Pulmonary artery endothelial cell (primary cell): ENCODE results near the gene CCNI. TPM values are rescaled to one million over a fixed set of nuclear protein-coding genes. Genes with fewer than 3 reads are reported as not detected.
"Not testable (repeated sequence)": the region's sequence is repeated elsewhere in the genome, so short reads cannot be mapped to it uniquely, and the experiment has no call there.

Source experiments
- DNase-seq: peaks from one replicate; pipeline ENCODE4 v3.0.0-alpha.2; 2011; ENCODE audit warnings: low read depth, low spot score
- total RNA-seq: library from RNA; depleted of rRNA; stranded (reverse); fragments of >200 nt; gene quantifications from 2 replicates; pipeline ENCODE4 v1.2.3, GENCODE V29; 2014

The CCNI gene
- total RNA-seq, 1 donor from 2014 or later: 108 TPM

GRCh38 chr4:77040854-77041725, 34.7 kb downstream of the CCNI start:
- no peak for DNase-seq

- no peak for DNase-seq
Observed at GRCh38 chr4:77040270-77040669, 35.5 kb downstream of the CCNI start.

DNA sequence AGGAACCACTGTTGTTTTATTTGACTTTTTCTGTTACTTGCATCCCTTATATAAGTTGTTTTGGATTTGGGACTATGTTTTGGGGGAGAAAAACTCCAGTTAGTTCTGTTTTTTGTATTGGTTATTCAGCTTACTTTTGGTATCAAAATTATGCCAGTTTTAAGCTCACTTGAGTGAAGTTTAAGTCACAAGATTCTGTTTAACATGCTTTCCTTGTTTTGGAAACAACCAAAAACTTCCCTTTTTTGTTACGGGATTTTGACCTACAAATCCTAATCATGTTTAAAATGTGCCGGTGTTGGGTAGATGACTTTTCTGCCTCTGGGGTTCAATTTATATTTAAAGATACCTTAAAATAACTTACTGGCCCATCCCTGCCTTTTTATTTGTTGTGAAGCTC, 36.0 kb downstream of the CCNI start:
- no peak for DNase-seq

- no peak for DNase-seq
Observed at GRCh38 chr4:77037736-77038135, 38.1 kb downstream of the CCNI start.

DNA sequence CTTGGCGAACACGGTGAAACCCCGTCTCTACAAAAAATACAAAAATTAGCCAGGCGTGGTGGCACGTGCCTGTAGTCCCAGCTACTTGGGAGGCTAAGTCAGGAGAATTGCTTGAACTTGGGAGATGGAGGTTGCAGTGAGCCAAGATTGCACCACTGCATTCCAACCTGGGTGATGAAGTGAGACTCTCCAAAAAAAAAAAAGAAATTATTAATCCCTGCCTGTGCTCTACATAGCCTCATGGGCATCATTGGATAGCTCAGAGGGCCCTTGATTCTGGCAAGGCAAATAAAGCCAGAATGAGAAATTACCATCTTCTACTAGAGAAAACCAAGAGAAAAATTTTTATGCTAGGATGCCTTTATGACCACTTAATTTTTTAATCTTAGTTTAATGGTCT, 38.6 kb downstream of the CCNI start:
- DNase-seq: not testable (repeated sequence)

DNA sequence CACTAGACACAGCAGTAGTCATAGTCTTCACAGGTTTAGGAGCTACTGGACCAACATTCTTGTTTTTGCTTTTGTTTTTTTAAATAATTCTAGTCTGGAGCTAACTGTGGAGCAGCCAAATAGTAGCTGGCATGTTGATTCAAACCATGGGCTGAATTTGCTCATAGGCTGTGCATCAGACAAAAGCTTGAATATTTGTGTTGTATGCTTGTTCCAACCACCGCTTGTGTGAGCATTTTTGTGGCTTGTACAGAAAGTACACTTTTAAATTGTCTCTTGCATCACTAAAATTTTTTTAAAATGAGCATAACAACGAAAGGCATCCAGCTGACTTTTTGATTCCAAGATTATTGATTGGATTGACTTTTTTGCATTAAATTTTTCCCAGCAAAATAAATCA, 39.6 kb downstream of the CCNI start:
- DNase-seq: no peak

- no peak for DNase-seq
Observed at GRCh38 chr4:77035153-77035552, 40.6 kb downstream of the CCNI start.

- DNase-seq: no peak
Observed at GRCh38 chr4:77031544-77031943, 44.2 kb downstream of the CCNI start.

DNA sequence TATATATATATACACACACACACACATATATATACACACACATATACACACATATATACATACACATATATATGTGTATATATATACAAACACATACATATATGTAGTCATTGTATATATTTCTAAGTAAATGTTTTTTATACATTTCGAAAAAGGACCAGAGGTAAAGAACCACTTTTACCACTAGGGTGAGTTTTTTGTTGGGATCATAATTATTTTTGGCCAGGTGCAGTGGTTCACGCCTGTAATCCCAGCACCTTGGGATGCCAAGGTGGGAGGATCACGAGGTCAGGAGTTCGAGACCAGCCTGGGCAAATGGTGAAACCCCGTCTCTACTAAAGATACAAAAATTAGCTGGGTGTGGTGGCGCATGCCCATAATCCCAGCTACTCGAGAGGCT, 46.0 kb downstream of the CCNI start:
- not testable (repeated sequence) for DNase-seq

DNA sequence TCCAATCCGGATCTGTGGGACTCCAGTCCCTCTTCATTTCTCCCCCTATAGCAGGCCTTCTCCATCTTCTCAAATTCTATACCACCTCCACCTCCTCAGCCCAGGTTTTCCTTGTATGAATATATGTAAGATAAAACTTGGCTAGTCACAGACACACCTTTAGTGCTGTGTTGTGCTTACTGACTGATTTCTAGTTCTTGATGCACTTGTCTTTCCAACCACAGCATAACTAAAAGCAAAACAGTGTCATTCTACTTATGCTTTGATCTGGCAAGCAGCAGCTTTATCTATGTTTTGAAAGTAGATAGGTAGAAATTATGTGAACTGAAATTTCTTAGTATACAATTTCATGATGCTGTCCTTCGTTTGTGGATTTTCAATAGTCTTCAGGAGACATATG, 47.5 kb downstream of the CCNI start:
- no peak for DNase-seq

GRCh38 chr4:77026322-77026704, 49.5 kb downstream of the CCNI start:
- DNase-seq: no peak

DNA sequence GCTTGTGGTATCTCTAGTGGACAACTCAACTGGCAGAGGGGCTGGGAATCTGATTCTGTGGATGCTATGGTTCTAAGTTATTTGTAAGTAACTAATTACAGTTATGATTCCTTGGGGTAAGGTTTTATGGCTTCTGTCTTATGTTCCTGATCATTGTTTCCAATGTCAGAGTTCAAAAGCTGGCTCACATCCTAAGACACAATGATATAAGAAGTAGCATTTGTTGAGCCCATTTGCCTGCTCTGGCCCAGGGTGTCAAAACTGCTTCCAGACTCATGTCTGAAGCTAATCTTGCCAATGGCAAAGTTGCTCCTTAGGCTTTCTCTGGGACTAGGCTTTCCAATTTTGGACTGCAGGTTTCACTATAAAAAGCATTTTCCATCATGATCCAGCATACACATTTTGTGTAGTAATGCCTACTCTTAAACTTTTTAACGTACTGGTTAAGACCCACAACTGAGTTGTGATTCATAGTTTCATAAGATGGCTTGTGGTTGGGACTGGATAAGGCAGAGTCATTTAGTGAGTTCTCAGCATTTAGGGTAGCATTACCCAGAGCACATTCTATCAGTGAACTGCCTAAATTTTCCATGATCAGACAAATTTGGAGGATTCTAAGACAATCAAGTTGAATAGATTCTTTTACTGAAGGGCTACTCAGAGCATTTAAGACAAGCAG, 50.0 kb downstream of the CCNI start:
- no peak for DNase-seq

GRCh38 chr4:77023920-77024319, 51.9 kb downstream of the CCNI start:
- no peak for DNase-seq

DNA sequence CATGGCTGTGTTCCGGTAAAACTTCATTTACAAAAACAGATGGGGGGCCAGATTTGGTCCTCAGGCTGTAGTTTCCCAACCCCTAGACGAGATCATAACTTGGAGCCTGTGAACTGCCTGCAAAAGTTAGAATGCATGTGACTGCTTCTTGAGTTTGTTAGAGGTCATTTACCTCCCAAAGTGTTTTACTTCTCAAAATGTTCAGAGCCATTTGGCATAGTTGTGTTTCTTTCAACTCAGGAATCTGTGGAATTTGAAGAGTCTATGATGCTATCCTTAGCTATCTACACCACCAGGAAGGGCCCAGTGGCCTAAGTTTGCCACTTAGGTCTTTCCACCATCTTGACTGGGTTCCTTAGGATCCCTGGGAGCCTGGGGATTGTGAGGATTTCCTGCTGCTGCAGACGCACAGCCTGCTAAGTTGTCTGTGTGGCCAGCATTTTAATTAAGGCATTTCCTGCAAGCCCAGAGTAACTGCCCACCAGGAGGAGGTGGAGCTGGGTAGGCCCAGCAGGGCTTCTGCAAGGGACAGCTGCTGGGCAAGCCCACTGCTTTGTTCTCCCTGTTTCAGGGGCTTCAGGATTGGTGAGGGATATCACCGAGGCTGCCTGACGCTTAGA, 53.1 kb downstream of the CCNI start:
- DNase-seq: no peak

GRCh38 chr4:77021614-77022089, 54.1 kb downstream of the CCNI start:
- no peak for DNase-seq

- no peak for DNase-seq
Observed at GRCh38 chr4:77020017-77020416, 55.8 kb downstream of the CCNI start.

GRCh38 chr4:77015390-77015789, 60.4 kb downstream of the CCNI start:
- no peak for DNase-seq

DNA sequence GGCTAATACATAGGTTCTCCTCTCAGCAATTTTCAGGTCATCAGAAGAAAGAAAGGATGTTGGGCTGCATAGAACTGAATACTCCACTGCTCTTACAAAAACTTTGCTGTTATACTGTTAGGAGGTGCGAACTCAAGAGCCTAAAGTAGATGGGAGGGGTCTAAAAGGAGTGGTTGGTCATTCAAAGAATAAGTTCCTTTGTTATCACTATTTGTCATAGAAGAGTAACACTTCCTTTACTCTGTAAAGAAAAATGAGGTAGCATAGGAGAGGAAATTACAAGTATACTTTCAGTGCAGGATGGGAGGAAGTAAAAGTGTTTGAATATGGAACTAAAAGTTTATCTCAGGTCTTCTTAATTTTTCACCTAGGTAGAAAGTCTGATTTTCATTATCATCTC, 61.5 kb downstream of the CCNI start:
- DNase-seq: no peak

DNA sequence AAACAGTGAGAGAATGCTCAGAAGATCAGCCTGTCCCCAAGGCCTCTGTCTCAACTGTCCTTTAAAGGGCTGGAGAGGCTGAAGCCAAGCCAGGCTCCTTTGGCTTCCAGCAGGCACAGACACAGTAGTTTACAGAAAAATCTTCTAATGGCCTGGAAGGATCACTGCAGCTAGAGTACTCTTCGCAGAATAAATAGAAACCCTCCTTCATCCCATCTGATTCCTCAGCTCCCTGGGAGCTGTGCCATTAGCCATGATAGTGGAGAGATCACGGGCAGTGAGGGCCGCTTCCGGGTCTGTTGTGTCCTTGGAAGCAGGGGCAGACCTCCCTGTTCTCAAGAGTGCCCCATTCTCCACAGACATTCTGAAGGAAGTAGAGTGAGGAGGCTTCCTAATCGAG, 63.1 kb downstream of the CCNI start:
- DNase-seq: no peak

- peak; percentile 63 for DNase-seq
Observed at GRCh38 chr4:77010841-77011354, 64.9 kb downstream of the CCNI start.

GRCh38 chr4:77009511-77010115, 66.2 kb downstream of the CCNI start:
- DNase-seq: no peak
